BJ (cell line): ENCODE results near the gene DTNB. TPM values are rescaled to one million over a fixed set of nuclear protein-coding genes. Genes with fewer than 3 reads are reported as not detected.
A peak's percentile ranks its signal among the peaks of the same experiment; 100 is the strongest.

ENCODE experiments used
- CTCF ChIA-PET: fragments of 350-600 bp; formaldehyde crosslinking; extraction: SDS; loops from one replicate; lab custom pipeline; 2021; ENCODE audit warnings: antibody characterized with exemption, inconsistent platforms; lab: Yijun Ruan, JAX
- POLR2A ChIA-PET: fragments of 300-600 bp; sonication (Branson Sonifier 250); formaldehyde crosslinking; extraction: SDS; loops from one replicate; lab custom pipeline; 2021; ENCODE audit warnings: antibody characterized with exemption; lab: Charles Lee
- DNase-seq: peaks from one replicate; pipeline ENCODE4 v3.0.0-alpha.2; 2011; ENCODE audit warnings: low read depth
- H3K27me3 ChIP-seq: 2 replicates; pipeline ENCODE4 v1.6.0; 2011; ENCODE audit warnings: low read length; ENCODE audit not compliant: control insufficient read depth, insufficient read depth
- H3K36me3 ChIP-seq: 2 replicates; pipeline ENCODE4 v1.5.1; 2011; ENCODE audit warnings: low read length; ENCODE audit not compliant: control insufficient read depth, insufficient read depth
- H3K4me3 ChIP-seq: 2 replicates; pipeline ENCODE4 v1.5.1; 2011; ENCODE audit warnings: low read depth, mild to moderate bottlenecking, control low read depth, low read length
- polyA plus RNA-seq: library from polyadenylated mRNA; depleted of rRNA; stranded (reverse); fragments of >200 nt; gene quantifications from 2 replicates; pipeline ENCODE4 v1.2.3, GENCODE V29; 2011
- TF ChIP-seq, protein P1 (sequence below): IDR thresholded peaks from 2 replicates; pipeline ENCODE4 v1.5.1; 2011; ENCODE audit warnings: low read depth, mild to moderate bottlenecking, control low read depth, inconsistent platforms, low read length, moderate library complexity; ENCODE audit not compliant: insufficient read depth

Gene DTNB
- polyA plus RNA-seq, 1 experiment = 7.7 TPM

DNA sequence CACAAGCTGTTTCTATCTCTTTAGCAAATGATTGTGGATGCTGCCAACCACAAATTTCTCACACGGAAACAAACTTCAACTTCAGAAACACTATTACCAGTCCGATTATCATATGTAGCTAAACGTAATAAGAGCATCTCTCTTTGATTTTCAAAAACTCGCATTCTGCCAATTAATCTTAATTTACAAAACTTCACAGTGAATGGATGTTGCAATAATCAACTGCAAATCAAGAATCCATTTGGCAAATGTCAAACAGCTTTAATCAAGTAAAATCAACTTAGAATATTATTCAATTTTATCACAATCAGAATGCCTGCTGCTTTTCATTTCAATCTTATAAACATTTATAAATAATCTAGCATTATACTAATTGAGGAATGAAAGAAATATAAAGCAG lies 54.2 kb downstream of the DTNB start:
- ChIA-PET POLR2A (no interaction called here), CTCF (interaction anchor here (1.9 kb wide), 1 partner anchor 81 kb away, joined by 5 read pairs; no protein-coding TSS in a partner anchor)
- TF ChIP-seq, protein P1, sequence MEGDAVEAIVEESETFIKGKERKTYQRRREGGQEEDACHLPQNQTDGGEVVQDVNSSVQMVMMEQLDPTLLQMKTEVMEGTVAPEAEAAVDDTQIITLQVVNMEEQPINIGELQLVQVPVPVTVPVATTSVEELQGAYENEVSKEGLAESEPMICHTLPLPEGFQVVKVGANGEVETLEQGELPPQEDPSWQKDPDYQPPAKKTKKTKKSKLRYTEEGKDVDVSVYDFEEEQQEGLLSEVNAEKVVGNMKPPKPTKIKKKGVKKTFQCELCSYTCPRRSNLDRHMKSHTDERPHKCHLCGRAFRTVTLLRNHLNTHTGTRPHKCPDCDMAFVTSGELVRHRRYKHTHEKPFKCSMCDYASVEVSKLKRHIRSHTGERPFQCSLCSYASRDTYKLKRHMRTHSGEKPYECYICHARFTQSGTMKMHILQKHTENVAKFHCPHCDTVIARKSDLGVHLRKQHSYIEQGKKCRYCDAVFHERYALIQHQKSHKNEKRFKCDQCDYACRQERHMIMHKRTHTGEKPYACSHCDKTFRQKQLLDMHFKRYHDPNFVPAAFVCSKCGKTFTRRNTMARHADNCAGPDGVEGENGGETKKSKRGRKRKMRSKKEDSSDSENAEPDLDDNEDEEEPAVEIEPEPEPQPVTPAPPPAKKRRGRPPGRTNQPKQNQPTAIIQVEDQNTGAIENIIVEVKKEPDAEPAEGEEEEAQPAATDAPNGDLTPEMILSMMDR = no peak
- no peaks in the 10 kb centered on the region for H3K27me3 ChIP-seq
- H3K4me3 ChIP-seq = no peak overlapping the region
- DNase-seq = no peak
- no peaks in the 10 kb centered on the region for H3K36me3 ChIP-seq

DNA sequence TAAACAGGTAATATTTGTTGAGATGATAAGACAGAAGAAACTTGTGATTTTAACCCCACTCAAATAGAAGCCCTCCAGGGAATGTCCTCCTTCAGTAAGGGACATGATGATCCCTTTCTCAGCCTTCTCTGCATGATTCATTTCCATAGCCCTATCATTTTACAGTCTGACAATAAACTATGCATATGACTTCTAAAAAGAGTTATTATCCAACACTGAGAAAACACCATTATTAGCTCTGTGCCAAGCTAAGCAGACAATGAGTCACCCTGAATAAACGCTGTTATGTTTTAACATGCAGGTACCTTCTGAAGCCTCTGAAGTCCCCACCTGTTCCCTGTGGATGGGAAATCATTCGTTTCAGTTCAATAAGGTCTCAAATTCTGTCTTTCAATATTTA lies 54.7 kb downstream of the DTNB start:
- TF ChIP-seq, protein P1 = no peak
- DNase-seq = peak; percentile 33
- Histone ChIP-seq H3K36me3 (no peaks in the 10 kb centered on the region), H3K4me3 (no peak overlapping the region), H3K27me3 (no peaks in the 10 kb centered on the region)
- ChIA-PET CTCF (interaction anchor here (1.1 to 1.9 kb wide), 3 partner anchors 10 to 81 kb away, joined by 3 to 5 read pairs (median 3); no protein-coding TSS in a partner anchor), POLR2A (interaction anchor here (0.5 kb wide), 1 partner anchor 33 kb away, joined by 3 read pairs; no protein-coding TSS in a partner anchor)

DNA sequence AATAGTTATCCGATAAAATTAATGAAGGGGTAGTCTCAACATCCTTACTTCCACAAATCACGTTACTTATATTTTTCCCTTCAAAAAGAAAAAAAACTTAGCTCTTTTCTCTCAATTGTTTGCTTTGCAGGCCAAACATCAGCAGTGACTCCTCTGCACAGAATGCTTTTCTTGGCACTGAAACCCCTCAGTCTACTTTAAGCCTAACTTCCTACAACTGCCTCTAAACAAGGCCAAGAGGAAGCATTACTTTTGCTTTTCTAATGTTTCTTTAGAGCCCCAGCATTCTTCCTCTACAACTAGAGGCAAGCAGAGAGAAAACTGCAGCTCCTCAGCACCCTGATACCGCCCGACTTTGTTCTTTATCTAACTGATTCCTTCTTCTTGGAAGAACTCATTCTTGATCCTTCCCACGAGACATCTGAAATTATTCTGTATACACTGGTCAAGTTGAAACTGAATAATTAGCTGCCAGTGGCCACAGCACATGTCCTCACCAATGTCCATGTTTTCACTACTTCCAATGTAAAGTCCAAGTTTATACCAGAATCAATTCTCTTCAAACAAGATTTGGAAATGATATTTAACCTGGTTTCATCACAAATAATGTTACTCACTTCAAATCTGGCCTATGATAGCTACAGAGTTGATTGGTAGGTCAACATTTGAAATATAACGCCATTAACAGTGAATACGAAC lies 55.3 kb downstream of the DTNB start:
- H3K36me3 ChIP-seq = no peaks in the 10 kb centered on the region
- ChIA-PET CTCF (interaction anchor here (0.7 to 1.9 kb wide), 4 partner anchors 9 to 597 kb away, joined by 3 to 5 read pairs (median 4); no protein-coding TSS in a partner anchor), POLR2A (interaction anchor here (0.5 kb wide), 1 partner anchor 34 kb away, joined by 3 read pairs; no protein-coding TSS in a partner anchor)
- no peaks in the 10 kb centered on the region for H3K27me3 ChIP-seq
- TF ChIP-seq, protein P1 = no peak
- no peak overlapping the region for H3K4me3 ChIP-seq
- peak; percentile 36 for DNase-seq

DNA sequence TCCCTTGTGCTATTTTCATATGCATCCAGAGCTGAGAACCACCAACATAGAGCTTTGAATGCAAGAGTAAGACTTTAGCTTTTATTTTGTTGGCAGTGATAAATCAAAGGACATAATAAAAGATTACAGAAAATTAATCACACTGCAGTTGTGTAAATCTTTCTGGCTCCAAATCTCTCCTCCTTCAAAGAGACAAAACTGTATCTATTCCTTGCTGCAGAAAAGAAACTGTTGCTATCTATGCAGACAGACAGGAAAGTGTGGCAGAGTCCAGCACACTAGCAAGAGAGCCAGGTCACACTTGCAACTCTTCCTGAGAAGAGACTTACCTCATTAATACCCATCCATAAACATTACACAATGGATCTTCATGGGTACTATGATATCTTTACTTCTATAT lies 57.5 kb downstream of the DTNB start:
- Histone ChIP-seq H3K4me3 (no peak overlapping the region), H3K36me3 (no peaks in the 10 kb centered on the region), H3K27me3 (no peaks in the 10 kb centered on the region)
- TF ChIP-seq, protein P1 = no peak
- ChIA-PET CTCF (interaction anchor here (1.0 to 2.1 kb wide), 2 partner anchors 9 to 83 kb away, joined by 5 to 9 read pairs; no protein-coding TSS in a partner anchor), POLR2A (no interaction called here)
- no peak for DNase-seq

DNA sequence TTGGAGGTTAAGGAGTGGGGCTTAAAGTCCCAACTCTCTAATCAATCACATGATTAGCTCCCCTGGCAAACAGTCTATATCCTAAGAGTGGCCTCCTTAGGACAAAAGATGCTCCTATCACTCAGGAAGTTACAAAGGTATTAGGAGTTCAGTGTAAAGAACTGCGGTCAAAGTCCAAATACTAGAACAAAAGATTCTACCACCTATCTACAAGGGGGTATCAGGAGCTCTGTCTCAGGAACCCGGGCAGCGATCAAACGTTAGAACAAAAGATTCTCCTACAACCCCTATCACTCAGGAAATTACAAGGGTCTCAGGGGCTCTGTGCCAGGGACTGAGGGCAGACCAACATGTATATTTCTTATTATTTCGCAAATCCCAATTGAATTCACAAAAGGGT lies 58.0 kb downstream of the DTNB start:
- ChIA-PET POLR2A (no interaction called here), CTCF (interaction anchor here (1.0 to 2.1 kb wide), 2 partner anchors 9 to 84 kb away, joined by 5 to 9 read pairs; no protein-coding TSS in a partner anchor)
- Histone ChIP-seq H3K4me3 (no peak overlapping the region), H3K27me3 (no peaks in the 10 kb centered on the region), H3K36me3 (no peaks in the 10 kb centered on the region)
- TF ChIP-seq, protein P1 = no peak
- DNase-seq = no peak
